AG10803 (cell line): Measurements from ENCODE around the gene HOXB1.

Source experiments
- DNase-seq: peaks from one replicate; pipeline ENCODE4 v3.0.0; 2010; ENCODE audit warnings: low read depth
- H3K4me3 ChIP-seq: 2 replicates; pipeline ENCODE4 v1.5.1; 2011; ENCODE audit warnings: mild to moderate bottlenecking, low read length, control low read depth
- CTCF ChIP-seq: conservative IDR thresholded peaks from 2 replicates; pipeline ENCODE4 v1.5.1; 2011; ENCODE audit warnings: mild to moderate bottlenecking, low read length, control low read depth, inconsistent platforms

HOXB1 gene

GRCh38 chr17:48552466-48553189 is 21.8 kb upstream of the HOXB1 start:
- no peak for DNase-seq
- peak overlapping the region; percentile 33 for H3K4me3 ChIP-seq

GRCh38 chr17:48551596-48552465 is 21.0 kb upstream of the HOXB1 start:
- DNase-seq, result no peak
- no peak for TF ChIP-seq CTCF
- peak overlapping the region; percentile 24 for H3K4me3 ChIP-seq

More at GRCh38 chr17:48552466-48553189, 21.8 kb upstream of the HOXB1 start:
- TF ChIP-seq CTCF, result no peak

- DNase-seq, result no peak
- H3K4me3 ChIP-seq, result peak overlapping the region; percentile 24; the same call in 1 of the 2 replicates
- no peak for TF ChIP-seq CTCF
These were observed 20.4 kb upstream of the HOXB1 start for GRCh38 chr17:48551214-48551555.

GRCh38 chr17:48550502-48551213 is 19.8 kb upstream of the HOXB1 start:
- DNase-seq, result no peak
- peak overlapping the region; percentile 34 for H3K4me3 ChIP-seq
- peak; percentile 30; the same call in 1 of the 2 replicates for TF ChIP-seq CTCF

GRCh38 chr17:48549914-48550501 is 19.2 kb upstream of the HOXB1 start:
- peak overlapping the region; percentile 34 for H3K4me3 ChIP-seq
- DNase-seq, result peak; percentile 81
- no peak; the same call in 1 of the 2 replicates for TF ChIP-seq CTCF

DNA sequence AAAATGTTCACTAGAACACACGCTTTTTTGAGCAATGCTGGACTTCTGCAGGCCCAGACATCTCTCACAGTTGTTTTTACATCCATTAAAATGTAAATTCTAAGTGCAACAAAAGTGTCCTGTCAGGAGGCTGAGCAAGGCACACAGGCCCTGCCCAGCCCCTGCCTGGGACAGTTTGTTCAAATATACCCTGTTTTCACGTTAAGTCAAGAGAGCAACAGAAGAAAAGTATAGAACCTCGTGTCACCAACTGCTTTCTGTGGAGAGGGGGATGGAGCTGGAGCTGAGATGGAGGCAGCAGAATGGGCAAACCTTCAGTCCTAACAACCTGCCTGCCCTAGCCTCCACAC is 18.4 kb upstream of the HOXB1 start:
- TF ChIP-seq CTCF, result no peak
- no peak for DNase-seq
- H3K4me3 ChIP-seq, result no peak overlapping the region
